Thyroid gland (tissue), 4 donors: ENCODE measurements around the gene CYP4F2. TPM values are rescaled to one million over a fixed set of nuclear protein-coding genes. Genes with fewer than 3 reads are reported as not detected.
"Not testable (repeated sequence)": the region's sequence is repeated elsewhere in the genome, so short reads cannot be mapped to it uniquely, and the experiment has no call there.

Source experiments
- DNase-seq, 2 donors: peaks; one replicate each; pipeline ENCODE4 v3.0.0-alpha.2; 2019
- H3K27ac ChIP-seq, 3 donors: fragments of 200-600 bp; sonication (generic); 1 replicate in 2 of 3; 2 replicates in 1 of 3; pipeline ENCODE4 v1.5.1; 2016 to 2019; ENCODE audit warnings: mild to moderate bottlenecking in 1 of 3, moderate library complexity in 1 of 3
- H3K27me3 ChIP-seq: fragments of 200-600 bp; sonication (generic); one replicate; pipeline ENCODE4 v1.5.1; 2019
- H3K36me3 ChIP-seq, 2 donors: fragments of 200-600 bp; sonication (generic); one replicate each; pipeline ENCODE4 v1.5.1; 2016 to 2019
- H3K4me1 ChIP-seq, 2 donors: fragments of 200-600 bp; sonication (generic); one replicate each; pipeline ENCODE4 v1.5.1; 2017 to 2019
- H3K4me3 ChIP-seq, 3 donors: fragments of 200-600 bp; sonication (generic); replicated peaks in 1 of 3; 1 replicate in 2 of 3; 2 replicates in 1 of 3; pipeline ENCODE4 v1.5.1; 2016; ENCODE audit warnings: mild to moderate bottlenecking in 1 of 3
- H3K9me3 ChIP-seq: fragments of 200-600 bp; sonication (generic); one replicate; pipeline ENCODE4 v1.5.1; 2017
- POLR2A ChIP-seq, 2 donors: fragments of 450-650 bp; IDR thresholded peaks; one replicate each; pipeline ENCODE4 v1.6.1; 2017; ENCODE audit warnings: antibody characterized with exemption in 2 of 2, mild to moderate bottlenecking in 2 of 2, moderate library complexity in 1 of 2
- WGBS, 2 donors: methylation state at CpG; one replicate each; pipeline ENCODE4 v1.1.5; 2017; 5-methylcytosine and 5-hydroxymethylcytosine counted together
- intact Hi-C: fragments of 100-400 bp; cut with DNase I; formaldehyde crosslinking; loops from one replicate; pipeline ENCODE4 v1.15.1; 2023
- total RNA-seq, 4 donors: library from RNA; depleted of rRNA; stranded (reverse); fragments of >200 nt; gene quantifications; one replicate each; pipeline ENCODE4 v1.2.3, GENCODE V29; 2016
- TF ChIP-seq, protein P1 (sequence below), 6 experiments: fragments of 200-600 bp in 3 of 6; fragments of 450-650 bp in 3 of 6; sonication (generic) in 3 of 6; IDR thresholded peaks; one replicate each; pipeline ENCODE4 v1.5.1; 2016 to 2019; ENCODE audit warnings: antibody characterized with exemption in 6 of 6, mild to moderate bottlenecking in 2 of 6, inconsistent platforms in 1 of 6, moderate library complexity in 1 of 6

CYP4F2 gene
- total RNA-seq, 4 donors from 2014 or later, result not detected

- Histone ChIP-seq H3K4me3 (no peak overlapping the region), H3K9me3 (no peaks in the 10 kb centered on the region), H3K36me3 (no peaks in the 10 kb centered on the region), H3K27me3 (no peaks in the 10 kb centered on the region), H3K4me1 (no peaks in the 10 kb centered on the region), H3K27ac (no peak overlapping the region)
- intact Hi-C loops, result no loop called here
- no peak for TF ChIP-seq POLR2A (IDR thresholded peaks at IDR 0.05)
- TF ChIP-seq, protein P1, sequence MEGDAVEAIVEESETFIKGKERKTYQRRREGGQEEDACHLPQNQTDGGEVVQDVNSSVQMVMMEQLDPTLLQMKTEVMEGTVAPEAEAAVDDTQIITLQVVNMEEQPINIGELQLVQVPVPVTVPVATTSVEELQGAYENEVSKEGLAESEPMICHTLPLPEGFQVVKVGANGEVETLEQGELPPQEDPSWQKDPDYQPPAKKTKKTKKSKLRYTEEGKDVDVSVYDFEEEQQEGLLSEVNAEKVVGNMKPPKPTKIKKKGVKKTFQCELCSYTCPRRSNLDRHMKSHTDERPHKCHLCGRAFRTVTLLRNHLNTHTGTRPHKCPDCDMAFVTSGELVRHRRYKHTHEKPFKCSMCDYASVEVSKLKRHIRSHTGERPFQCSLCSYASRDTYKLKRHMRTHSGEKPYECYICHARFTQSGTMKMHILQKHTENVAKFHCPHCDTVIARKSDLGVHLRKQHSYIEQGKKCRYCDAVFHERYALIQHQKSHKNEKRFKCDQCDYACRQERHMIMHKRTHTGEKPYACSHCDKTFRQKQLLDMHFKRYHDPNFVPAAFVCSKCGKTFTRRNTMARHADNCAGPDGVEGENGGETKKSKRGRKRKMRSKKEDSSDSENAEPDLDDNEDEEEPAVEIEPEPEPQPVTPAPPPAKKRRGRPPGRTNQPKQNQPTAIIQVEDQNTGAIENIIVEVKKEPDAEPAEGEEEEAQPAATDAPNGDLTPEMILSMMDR (IDR thresholded peaks at IDR 0.05), result no peak
- WGBS, 2 donors, result 77 to 84% methylated on average over 10 to 11 of the region's 11 CpGs
- DNase-seq, result no peak
These were observed 2.6 kb upstream of the CYP4F2 start for GRCh38 chr19:15900504-15900903.

DNA sequence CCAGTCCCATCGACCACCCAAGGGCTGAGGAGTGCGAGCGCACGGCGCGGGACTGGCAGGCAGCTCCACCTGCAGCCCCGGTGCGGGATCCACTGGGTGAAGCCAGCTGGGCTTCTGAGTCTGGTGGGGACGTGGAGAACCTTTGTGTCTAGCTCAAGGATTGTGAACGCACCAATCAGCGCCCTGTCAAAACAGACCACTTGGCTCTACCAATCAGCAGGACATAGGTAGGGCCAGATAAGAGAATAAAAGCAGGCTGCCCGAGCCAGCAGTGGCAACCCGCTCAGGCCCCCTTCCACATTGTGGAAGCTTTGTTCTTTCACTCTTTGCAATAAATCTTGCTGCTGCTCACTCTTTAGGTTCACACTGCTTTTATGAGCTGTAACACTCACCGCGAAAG is 2.2 kb upstream of the CYP4F2 start:
- H3K36me3 ChIP-seq, DNase-seq, H3K4me1 ChIP-seq, H3K27ac ChIP-seq, H3K4me3 ChIP-seq, intact Hi-C loops, H3K27me3 ChIP-seq, H3K9me3 ChIP-seq: not testable (repeated sequence)
- WGBS, 2 donors, result 10 to 24% methylated on average over 9 to 15 of the region's 15 CpGs

DNA sequence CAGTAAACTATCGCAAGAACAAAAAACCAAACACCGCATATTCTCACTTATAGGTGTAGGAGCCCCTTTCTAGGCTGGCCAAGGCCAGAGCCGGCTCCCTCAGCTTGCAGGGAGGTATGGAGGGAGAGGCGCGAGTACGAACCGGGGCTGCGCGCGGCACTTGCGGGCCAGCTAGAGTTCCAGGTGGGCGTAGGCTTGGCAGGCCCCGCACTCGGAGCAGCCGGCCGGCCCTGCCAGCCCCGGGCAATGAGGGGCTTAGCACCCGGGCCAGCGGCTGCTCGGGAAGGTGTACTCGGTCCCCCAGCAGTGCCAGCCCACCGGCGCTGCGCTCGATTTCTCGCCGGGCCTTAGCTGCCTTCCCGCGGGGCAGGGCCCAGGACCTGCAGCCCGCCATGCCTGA is 1.7 kb upstream of the CYP4F2 start:
- H3K4me1 ChIP-seq, DNase-seq, intact Hi-C loops, H3K27ac ChIP-seq, H3K9me3 ChIP-seq, H3K4me3 ChIP-seq, H3K36me3 ChIP-seq, H3K27me3 ChIP-seq: not testable (repeated sequence)
- 22 to 48% methylated on average over 3 to 15 of the region's 30 CpGs for WGBS, 2 donors

DNA sequence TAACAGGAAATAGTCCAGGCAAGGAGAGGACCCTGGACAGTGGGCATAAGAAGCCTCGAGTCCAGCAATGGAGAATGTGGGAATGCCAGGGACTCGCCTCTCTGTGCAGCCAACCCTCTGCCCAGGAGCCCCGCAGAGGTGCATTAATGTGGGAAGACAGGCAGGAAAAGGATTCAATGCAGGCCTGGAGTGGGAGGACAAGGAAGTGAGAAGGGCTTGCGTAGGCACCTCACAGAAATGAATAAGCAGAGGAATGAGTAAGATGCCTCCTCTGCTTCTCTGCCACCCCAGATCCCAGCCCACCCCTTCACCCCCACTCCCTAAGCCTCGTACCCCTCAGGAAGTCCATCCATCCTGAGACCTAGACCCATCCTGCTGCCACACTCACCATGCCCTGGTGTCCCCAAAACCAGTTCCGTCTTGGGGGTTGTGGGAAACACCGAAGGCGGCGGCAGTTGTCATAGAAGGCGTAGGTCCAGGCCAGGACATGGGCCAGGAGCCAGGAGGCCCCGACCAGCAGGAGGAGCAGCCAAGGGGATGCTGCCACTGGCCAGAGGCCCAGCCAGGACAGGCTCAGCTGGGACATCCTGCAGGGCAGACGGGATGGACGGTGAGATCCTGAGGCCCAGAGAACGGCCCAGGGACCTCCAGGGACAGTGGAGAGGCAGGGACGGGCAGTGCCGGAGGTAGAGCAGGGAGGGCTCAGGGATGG is 692 bp downstream of the CYP4F2 start:
- intact Hi-C loops, result no loop called here
- TF ChIP-seq POLR2A (IDR thresholded peaks at IDR 0.05), result no peak
- TF ChIP-seq, protein P1 (IDR thresholded peaks at IDR 0.05), result no peak
- Histone ChIP-seq H3K27ac (no peak overlapping the region), H3K4me3 (no peak overlapping the region), H3K4me1 (no peaks in the 10 kb centered on the region), H3K36me3 (no peaks in the 10 kb centered on the region), H3K27me3 (no peaks in the 10 kb centered on the region), H3K9me3 (no peaks in the 10 kb centered on the region)
- WGBS, 2 donors, result 83% methylated on average over 16 of the region's 16 CpGs
- no peak for DNase-seq

- no peaks in the 10 kb centered on the region for H3K27me3 ChIP-seq
- intact Hi-C loops, result no loop called here
- no peaks in the 10 kb centered on the region for H3K9me3 ChIP-seq
- no peak overlapping the region for H3K27ac ChIP-seq
- H3K36me3 ChIP-seq, result no peaks in the 10 kb centered on the region
- no peaks in the 10 kb centered on the region for H3K4me1 ChIP-seq
- TF ChIP-seq, protein P1 (IDR thresholded peaks at IDR 0.05), result no peak
- no peak for TF ChIP-seq POLR2A (IDR thresholded peaks at IDR 0.05)
- H3K4me3 ChIP-seq, result no peak overlapping the region
- 81 to 83% methylated on average over 4 of the region's 4 CpGs for WGBS, 2 donors
- DNase-seq, result no peak
These were observed 1.9 kb downstream of the CYP4F2 start for GRCh38 chr19:15895876-15896430.

DNA sequence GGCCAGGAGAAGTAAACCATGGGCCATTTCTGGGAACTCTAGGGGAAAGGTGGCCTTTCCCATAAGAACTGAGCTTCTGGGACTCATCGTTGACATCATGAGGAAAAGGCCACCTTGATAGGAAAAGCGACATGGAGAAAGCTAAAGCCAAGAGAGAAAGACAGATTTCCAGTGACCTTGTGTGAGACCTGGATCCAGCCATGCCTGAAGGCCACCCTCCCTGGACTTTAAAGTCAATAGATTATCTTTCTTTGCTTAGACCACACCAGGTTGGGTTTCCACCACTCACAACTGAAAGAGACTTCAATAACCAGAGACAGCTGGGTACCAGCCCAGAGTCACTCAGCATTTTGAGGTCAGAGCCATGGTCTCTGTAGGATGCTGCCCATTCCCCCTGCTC is 3.5 kb downstream of the CYP4F2 start:
- Histone ChIP-seq H3K36me3 (no peaks in the 10 kb centered on the region), H3K4me3 (no peak overlapping the region), H3K4me1 (no peaks in the 10 kb centered on the region), H3K9me3 (no peaks in the 10 kb centered on the region), H3K27ac (no peak overlapping the region), H3K27me3 (no peaks in the 10 kb centered on the region)
- intact Hi-C loops, result no loop called here
- WGBS, 2 donors, result 93 to 100% methylated on average over 2 of the region's 2 CpGs
- TF ChIP-seq, protein P1 (IDR thresholded peaks at IDR 0.05), result no peak
- TF ChIP-seq POLR2A (IDR thresholded peaks at IDR 0.05), result no peak
- no peak for DNase-seq
